Thyroid gland (tissue), 4 donors: Measurements from ENCODE around the gene FARS2.

Experiments
- POLR2A ChIP-seq, 2 donors: fragments of 450-650 bp; IDR thresholded peaks; one replicate each; pipeline ENCODE4 v1.6.1; 2017; ENCODE audit warnings: antibody characterized with exemption in 2 of 2, mild to moderate bottlenecking in 2 of 2, moderate library complexity in 1 of 2
- TF ChIP-seq, protein P1 (sequence below), 6 experiments: fragments of 200-600 bp in 3 of 6; fragments of 450-650 bp in 3 of 6; sonication (generic) in 3 of 6; IDR thresholded peaks; one replicate each; pipeline ENCODE4 v1.5.1; 2016 to 2019; ENCODE audit warnings: antibody characterized with exemption in 6 of 6, mild to moderate bottlenecking in 2 of 6, inconsistent platforms in 1 of 6, moderate library complexity in 1 of 6

DNA sequence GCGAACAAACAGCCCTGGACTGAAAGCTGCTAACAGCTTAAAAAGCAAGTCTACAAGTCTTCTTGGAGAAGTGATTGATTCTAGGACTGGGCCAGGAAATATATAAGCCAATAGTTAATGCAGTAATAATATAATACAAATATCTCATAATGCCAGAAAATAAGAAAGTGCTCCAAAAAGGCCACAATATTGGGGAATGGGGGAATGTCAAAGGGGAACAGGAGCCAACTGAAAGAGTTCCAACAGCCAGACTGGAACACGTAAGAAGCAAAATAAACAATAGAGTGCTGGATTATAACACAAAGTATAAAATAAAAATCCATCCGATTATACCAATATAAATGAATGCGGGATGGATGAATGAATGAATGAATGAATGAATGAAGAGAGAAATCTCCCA, 449.6 kb downstream of the FARS2 start:
- TF ChIP-seq, protein P1, sequence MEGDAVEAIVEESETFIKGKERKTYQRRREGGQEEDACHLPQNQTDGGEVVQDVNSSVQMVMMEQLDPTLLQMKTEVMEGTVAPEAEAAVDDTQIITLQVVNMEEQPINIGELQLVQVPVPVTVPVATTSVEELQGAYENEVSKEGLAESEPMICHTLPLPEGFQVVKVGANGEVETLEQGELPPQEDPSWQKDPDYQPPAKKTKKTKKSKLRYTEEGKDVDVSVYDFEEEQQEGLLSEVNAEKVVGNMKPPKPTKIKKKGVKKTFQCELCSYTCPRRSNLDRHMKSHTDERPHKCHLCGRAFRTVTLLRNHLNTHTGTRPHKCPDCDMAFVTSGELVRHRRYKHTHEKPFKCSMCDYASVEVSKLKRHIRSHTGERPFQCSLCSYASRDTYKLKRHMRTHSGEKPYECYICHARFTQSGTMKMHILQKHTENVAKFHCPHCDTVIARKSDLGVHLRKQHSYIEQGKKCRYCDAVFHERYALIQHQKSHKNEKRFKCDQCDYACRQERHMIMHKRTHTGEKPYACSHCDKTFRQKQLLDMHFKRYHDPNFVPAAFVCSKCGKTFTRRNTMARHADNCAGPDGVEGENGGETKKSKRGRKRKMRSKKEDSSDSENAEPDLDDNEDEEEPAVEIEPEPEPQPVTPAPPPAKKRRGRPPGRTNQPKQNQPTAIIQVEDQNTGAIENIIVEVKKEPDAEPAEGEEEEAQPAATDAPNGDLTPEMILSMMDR (IDR thresholded peaks at IDR 0.05) = no peak
- TF ChIP-seq POLR2A (IDR thresholded peaks at IDR 0.05) = no peak
